Stimulated activated CD4-positive, alpha-beta T cell treated with anti-CD3 and anti-CD28 coated beads, Interleukin-15, amount 100 ng/mL, for 48 hours (primary cell): Measurements from ENCODE around the gene GRIN2B.

Experiments used
- DNase-seq, 2 donors: peaks; one replicate each; pipeline ENCODE4 v3.0.0-alpha.2; 2020; ENCODE audit warnings: low read depth in 2 of 2

The GRIN2B gene

DNA sequence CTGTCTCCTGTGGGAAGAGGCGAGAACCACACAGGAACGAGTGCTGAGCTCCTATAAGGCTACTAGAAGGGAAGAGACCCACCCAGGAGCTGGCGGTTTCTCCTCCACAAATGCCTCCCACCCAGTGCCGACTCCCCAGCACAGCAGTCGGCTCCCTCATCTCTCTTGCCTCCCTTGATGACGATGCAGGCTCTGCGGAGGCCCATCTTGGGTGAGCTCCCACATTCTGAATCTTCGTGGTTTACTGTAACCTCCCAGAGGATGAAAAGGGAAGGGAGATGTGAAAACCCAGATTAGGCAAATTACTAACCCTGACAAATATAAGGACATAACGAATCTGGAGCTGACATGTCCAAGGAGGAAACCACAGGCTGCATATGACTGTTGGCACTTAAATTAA is 23.8 kb downstream of the GRIN2B start:
- DNase-seq = no peak

DNA sequence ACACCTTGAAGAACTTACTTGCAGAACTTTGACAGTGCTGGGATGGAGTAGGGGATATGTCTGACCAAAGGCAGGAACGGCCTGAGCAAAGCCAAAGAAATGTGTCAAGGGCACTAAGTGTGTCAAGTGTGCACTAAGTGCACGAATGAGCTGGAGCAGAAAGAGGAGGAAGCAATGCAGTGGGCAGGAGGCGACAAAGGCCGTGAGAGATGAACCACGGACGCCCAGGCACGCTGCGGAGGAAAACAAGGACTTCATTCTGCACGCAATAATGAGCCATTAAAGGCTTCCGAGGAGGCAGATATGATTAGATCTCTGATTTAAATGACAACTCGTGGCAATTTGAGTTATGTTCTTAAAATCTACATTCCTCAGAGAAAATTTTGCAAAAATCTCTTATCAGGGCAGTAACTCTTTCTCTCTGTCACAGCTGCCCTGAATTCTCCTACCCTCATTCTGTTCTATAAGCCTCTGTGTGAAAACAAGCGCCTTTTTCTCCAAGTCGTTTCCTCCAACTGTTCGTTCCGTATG is 25.3 kb downstream of the GRIN2B start:
- DNase-seq = no peak

DNA sequence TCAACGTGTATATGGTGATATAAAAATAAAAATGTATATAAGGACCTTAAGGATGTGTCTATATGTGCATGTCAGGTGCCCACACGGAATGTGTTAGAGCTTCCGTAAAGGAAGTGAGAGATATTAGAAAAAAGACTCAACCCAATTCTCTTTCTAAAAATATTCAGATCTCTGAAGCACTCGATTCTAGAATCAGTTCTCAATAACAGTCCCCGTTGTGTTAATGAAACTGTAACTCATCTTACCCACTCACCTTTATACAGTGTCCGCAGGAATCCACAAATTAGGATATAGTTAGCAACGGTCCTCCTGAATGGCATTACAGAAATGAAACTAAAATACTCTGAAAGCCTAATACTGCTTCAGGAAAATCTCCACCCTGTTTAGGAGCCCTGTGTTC is 29.3 kb downstream of the GRIN2B start:
- no peak for DNase-seq

DNA sequence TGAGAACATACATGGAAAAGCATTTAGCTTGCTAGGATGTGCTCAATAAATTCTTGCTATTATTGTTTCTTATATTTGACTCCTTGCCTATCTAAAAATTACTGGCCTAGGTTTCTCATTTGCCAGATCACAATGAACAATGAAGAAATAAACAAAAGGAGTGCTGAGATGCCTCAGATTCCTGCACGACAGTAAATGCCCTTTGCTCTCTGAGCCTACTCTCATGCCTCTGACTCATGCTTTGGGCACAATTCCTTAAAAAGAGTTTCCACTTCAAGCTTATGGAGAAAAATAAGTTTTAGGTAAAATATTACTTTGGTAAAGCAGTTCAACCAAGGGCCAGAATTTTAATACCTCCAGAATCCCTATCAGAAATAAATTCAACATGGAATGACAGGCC is 30.9 kb downstream of the GRIN2B start:
- no peak for DNase-seq

DNA sequence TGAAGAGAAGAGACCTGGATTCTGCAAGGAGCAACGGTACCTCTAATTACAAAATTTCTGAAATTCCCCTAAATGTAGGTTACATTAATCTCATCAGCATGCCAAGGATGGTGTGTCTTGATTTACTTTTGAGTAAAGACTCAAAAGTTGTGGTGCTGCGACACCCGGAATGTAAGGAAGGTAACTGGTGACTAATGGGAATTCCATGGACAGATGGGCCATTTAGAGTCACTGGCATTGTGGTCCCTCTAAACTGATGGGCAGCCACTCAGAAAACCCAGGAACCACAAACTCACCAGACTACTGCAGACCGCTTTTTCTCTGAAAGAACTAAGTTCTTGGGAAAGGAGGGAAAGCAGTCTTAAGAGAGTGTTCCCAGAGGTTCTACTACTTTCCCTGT is 32.8 kb downstream of the GRIN2B start:
- DNase-seq = no peak

DNA sequence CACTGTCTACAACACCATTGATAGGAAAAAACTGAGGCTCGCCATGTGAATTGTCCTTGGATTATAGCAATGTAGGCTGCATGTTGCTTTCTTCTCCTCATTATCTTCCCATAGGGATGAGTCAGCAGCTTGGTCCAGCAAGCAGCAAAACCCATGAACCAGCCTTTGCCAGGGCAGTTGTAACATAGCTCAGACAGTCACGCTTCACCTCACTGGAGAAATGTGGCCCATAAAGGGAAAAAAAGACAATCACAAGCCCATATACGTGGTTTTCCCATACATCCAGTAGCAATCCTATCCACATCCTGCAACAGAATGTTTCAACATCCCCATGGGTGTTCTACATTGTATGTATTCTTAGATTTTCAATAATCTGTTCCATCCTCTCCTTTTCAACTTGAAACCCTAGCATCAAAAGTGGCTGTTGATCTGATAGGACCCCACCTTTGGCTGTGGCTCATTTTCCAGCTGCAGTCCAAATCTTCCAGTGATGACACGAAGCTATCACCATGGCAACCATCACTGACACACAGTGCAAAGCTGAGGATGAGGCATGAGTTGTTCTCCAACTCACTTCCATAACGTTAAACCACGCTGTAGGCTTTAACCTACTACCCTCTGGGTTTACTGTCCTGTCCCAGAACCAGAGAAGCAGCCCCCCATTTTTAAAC is 34.0 kb downstream of the GRIN2B start:
- no peak for DNase-seq

DNA sequence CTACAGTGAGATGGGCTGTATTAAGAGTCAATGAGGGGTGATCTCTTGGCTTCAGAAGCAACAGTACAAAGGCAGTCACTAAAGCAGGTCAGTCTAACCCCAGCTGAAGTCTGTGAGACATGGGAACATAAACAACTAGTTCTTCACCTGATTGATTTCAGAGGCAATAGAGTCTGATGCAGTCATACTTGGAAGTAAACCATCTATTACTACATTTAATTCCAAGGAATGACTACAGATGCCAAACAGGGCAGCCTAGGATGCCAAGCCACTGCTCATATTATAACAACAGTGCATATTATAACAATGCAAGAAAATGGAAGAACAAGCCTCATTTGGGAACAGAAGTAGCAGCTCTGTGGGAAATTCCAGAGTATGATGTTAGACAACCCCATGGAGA is 35.8 kb downstream of the GRIN2B start:
- no peak for DNase-seq

DNA sequence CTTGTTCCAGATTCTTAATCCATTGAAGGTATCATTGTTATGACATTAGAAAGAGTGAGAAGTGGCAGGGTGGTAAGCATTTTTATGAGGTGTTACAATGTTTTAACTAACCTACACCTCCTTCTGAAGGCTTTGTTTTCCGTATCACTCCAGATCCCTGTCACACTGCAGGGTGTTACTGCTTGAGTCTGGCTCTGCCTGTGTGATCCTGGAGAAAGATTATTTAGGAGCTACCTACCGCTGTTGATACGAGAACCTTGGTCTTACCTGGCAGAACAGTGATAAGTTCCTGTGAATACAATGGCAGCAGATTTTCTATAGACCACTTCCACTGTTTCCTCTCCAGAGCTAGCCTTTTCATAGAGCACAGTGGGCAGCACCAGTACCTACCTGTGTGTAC is 36.2 kb downstream of the GRIN2B start:
- no peak for DNase-seq

DNA sequence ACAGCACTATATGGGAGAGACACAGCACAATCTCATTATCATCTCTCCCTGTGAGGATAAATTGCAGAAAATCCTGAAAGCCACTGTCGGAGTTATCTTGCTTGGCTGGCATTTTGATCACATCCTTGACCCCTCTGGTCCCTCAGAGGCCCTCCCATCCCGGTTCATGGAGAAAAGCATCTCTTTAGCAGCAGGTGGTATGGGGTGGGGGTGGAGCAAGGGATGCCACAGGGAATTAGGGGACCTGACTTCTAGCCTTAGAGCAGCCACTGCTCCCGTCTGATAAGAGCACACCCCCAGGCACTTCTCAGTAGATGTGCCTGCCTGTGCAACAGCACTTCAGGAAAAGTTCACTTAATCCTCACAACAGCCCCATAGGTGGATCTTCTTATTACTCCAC is 38.6 kb downstream of the GRIN2B start:
- DNase-seq = no peak

DNA sequence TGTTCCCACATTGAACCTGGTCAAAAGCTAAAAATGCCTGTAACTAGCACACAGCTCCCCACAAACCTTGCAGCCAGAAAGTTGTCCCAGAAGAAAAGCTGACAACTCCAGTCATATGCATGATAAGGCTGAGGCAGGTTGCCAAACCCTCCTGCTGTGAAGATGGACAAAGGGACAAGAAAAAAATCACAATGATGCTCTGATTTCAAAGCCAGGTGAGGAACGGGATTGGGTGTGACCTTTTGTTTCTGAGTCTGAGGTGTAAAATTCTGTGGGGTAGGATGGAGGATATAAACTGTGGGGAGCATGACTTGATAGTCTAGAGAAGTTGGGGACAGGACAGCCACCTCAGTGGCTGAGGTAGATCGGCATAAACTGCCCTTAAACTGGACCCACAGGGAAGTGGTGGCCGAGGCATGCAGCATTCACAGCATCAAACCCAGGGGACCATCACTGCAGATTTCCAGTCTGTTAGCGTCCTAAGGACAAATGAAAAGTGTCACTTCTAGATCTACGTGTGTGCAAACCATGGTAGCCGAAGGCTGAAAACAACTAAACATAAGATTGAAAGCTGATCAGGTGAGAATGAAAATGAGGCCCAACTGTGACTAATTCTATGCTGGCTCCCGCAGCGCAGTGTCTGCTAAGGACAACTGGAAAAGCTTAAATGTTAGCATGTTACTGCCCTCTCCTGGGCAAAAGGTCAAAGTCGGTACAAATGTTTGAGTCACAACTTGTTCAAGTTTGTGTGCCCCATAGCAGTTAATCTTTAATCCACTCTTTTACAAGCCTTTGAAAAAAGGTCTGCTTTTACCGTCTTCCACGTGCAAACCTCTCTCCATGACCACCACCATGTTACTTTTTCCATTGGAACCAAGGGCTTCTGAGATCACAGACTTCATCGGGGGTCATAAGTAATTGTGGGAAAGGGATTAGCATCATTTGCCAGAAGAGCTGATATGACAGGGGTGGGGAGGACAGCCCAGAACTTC is 39.8 kb downstream of the GRIN2B start:
- DNase-seq = no peak

DNA sequence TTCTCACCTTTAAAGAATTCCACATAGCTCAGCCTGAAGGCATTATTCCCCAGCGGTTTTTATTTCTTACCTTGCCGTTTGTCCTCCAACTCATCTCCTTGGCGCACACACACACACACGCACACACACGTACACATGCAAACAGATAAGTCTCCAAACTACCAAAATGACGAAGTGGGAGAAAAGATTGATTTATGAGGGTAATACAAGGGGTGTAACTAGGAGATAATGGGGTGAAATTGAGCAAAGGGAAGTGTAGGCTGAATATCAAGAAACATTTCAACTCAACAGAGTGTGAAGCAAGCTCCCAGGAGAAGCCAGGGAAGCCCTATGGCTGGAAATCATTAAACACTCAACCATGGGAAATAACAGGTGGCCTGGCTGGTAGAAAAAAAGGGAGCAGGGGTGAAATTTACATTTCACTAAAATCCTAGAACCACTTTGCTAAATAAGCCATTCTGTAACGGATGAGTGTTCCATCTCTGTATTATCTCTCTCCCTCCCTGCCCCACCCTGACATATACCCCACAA is 41.0 kb downstream of the GRIN2B start:
- no peak for DNase-seq

DNA sequence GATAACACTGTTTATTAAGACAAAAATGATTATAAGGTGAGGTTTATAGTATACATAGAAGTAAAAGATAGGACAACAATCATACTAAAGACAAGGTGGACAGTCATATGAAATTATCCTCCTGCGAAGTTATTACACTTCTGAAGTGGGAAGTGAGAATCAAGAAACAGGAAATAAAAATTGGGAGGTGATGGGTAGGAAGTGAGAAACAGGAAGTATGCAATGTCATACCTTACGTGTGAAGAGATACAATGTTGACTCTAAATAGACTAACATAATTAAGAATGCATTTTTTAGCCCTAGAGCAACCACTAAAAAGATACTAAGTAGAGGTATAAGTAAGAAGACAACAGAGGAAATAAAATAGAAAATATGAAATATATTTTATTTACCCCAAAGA is 43.7 kb downstream of the GRIN2B start:
- DNase-seq = no peak

DNA sequence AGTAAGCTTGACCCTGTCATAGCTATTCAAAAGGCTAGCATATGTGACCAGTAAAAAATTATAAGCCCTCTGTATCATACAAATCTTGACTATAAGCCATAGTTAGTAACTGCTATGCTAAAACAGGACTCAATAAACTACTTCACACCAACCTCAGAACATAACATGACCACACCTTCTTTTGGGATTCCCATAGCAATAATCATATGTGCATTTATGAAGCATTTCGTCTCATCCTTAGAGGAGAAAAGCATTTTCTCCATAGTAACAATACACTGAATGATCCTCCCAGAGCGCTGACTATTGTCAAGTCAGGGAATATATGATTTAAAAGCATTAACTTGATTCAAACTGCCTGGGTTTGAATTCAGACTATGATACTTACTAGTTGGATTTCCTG is 46.2 kb downstream of the GRIN2B start:
- DNase-seq = no peak
